Peyer's patch (tissue), 4 donors: ENCODE results near the gene F2RL1. TPM values are rescaled to one million over a fixed set of nuclear protein-coding genes. Genes with fewer than 3 reads are reported as not detected.

Experiments
- DNase-seq, 3 donors: peaks; one replicate each; pipeline ENCODE4 v3.0.0-alpha.2; 2017 to 2019
- H3K27ac ChIP-seq, 4 donors: fragments of 200-600 bp; sonication (generic); one replicate each; pipeline ENCODE4 v1.5.1; 2016 to 2019
- H3K27me3 ChIP-seq, 2 donors: fragments of 200-600 bp; sonication (generic); one replicate each; pipeline ENCODE4 v1.5.1; 2019
- H3K36me3 ChIP-seq, 3 donors: fragments of 200-600 bp; sonication (generic); one replicate each; pipeline ENCODE4 v1.5.1; 2016 to 2019
- H3K4me1 ChIP-seq, 4 donors: fragments of 200-600 bp; sonication (generic); one replicate each; pipeline ENCODE4 v1.5.1; 2016 to 2019
- H3K4me3 ChIP-seq, 4 donors: fragments of 200-600 bp; sonication (generic); 1 replicate in 3 of 4; 2 replicates in 1 of 4; pipeline ENCODE4 v1.5.1; 2016 to 2019; ENCODE audit warnings: mild to moderate bottlenecking in 1 of 4
- H3K9me3 ChIP-seq, 4 donors: fragments of 200-600 bp; sonication (generic); one replicate each; pipeline ENCODE4 v1.5.1; 2016 to 2019; ENCODE audit warnings: mild to moderate bottlenecking in 1 of 4
- POLR2A ChIP-seq, 2 donors: fragments of 450-650 bp; IDR thresholded peaks; one replicate each; pipeline ENCODE4 v1.5.1; 2017; ENCODE audit warnings: antibody characterized with exemption in 2 of 2, mild to moderate bottlenecking in 2 of 2, moderate library complexity in 2 of 2
- total RNA-seq, 4 donors: library from RNA; depleted of rRNA; stranded (reverse); fragments of >200 nt; gene quantifications; one replicate each; pipeline ENCODE4 v1.1.0, GENCODE V29; 2016
- TF ChIP-seq, protein P1 (sequence below), 6 experiments: fragments of 450-650 bp in 4 of 6; fragments of 200-600 bp in 2 of 6; sonication (generic) in 1 of 6; IDR thresholded peaks; one replicate each; pipeline ENCODE4 v1.5.1; 2017 to 2019; ENCODE audit warnings: antibody characterized with exemption in 6 of 6, mild to moderate bottlenecking in 3 of 6, moderate library complexity in 1 of 6

The F2RL1 gene
- total RNA-seq, 4 donors from 2014 or later, result 9.9 to 146 (median 88.2) TPM

DNA sequence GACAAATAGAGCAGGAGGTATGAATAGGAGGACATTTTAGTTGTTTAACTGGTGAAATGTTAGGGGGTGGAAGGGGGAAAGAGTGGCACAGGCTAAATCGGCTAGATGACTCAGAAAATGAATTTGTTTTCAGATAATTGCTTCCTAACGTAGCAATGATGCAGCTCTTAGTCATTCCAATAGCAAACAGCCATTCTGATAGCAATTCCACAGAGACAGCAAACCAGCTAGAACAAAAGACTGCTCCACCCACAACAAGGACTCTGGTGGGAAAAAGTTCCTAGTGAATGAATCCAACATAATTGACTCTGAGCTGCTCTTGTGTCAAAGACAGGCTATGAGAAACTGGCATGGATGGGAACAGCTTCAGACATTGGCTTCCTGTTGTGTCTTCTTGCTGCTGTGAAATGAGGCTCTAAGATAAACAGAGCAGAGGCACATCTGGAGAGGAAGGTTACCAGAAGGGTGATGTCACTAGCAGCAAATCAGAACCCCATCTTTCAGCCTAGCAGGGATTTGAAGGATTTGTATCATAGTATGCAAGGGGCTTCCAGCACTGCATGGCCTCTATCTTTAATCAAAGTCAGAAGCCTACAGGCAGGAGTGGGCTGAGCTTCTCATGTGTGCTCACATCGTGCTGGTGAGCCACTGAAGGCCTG, 28.1 kb upstream of the F2RL1 start:
- no peaks in the 10 kb centered on the region for H3K9me3 ChIP-seq
- H3K27ac ChIP-seq, result peak overlapping the region in 3 of 4 donors; percentile 3 to 67 (median 66)
- no peaks in the 10 kb centered on the region for H3K36me3 ChIP-seq
- H3K4me3 ChIP-seq, result no peak overlapping the region
- H3K27me3 ChIP-seq, result no peaks in the 10 kb centered on the region
- H3K4me1 ChIP-seq, result peaks cover 0 to 33% (median 2%) of the 10 kb centered on the region in 4 donors
- no peak for DNase-seq
- TF ChIP-seq POLR2A (IDR thresholded peaks at IDR 0.05), result no peak
- TF ChIP-seq, protein P1, sequence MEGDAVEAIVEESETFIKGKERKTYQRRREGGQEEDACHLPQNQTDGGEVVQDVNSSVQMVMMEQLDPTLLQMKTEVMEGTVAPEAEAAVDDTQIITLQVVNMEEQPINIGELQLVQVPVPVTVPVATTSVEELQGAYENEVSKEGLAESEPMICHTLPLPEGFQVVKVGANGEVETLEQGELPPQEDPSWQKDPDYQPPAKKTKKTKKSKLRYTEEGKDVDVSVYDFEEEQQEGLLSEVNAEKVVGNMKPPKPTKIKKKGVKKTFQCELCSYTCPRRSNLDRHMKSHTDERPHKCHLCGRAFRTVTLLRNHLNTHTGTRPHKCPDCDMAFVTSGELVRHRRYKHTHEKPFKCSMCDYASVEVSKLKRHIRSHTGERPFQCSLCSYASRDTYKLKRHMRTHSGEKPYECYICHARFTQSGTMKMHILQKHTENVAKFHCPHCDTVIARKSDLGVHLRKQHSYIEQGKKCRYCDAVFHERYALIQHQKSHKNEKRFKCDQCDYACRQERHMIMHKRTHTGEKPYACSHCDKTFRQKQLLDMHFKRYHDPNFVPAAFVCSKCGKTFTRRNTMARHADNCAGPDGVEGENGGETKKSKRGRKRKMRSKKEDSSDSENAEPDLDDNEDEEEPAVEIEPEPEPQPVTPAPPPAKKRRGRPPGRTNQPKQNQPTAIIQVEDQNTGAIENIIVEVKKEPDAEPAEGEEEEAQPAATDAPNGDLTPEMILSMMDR (IDR thresholded peaks at IDR 0.05), result no peak

DNA sequence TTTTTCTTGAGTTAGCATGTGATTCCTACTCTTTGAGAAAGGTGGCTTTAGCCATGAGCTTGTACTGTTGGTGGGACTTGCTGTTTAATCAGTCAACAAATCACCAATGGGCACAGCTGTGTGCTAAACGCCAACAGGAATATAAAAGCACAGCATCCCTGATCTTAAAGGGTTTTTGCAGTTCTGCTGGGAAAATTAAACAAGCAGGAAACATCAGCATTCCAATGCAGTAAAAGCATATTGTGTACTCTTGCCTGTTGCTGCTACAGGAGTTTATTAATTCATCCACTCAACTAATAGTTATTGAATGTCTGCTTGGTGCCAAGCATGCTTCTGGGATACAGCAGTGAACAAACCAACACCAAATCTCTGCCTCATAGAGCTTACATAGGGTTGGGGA, 27.4 kb upstream of the F2RL1 start:
- Histone ChIP-seq H3K4me3 (no peak overlapping the region), H3K4me1 (peaks cover 0 to 33% (median 2%) of the 10 kb centered on the region in 4 donors), H3K36me3 (no peaks in the 10 kb centered on the region), H3K9me3 (no peaks in the 10 kb centered on the region), H3K27ac (peak overlapping the region in 3 of 4 donors; percentile 3 to 67 (median 66)), H3K27me3 (no peaks in the 10 kb centered on the region)
- TF ChIP-seq, protein P1 (IDR thresholded peaks at IDR 0.05), result no peak
- TF ChIP-seq POLR2A (IDR thresholded peaks at IDR 0.05), result no peak
- no peak for DNase-seq

DNA sequence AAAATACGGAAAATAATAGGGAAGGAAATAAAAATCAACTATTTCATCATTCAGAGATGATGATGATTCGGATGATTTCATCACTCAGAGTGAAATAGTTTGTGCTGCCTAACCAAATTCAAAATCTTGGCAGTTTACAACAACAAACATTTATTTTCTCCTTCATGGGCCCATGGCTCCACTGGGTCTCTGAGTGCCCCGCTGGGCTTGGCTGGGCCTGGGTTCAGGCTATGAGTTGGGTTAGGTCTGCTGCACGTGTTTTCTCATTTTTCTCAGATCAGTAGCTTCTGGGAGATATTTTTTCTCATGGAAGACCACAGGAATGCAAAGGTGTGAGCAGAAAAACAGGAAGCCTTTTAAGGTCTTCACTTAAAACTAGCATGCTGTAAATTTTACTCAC, 24.0 kb upstream of the F2RL1 start:
- Histone ChIP-seq H3K27me3 (no peaks in the 10 kb centered on the region), H3K9me3 (no peaks in the 10 kb centered on the region), H3K27ac (no peak overlapping the region), H3K4me3 (no peak overlapping the region), H3K4me1 (peaks cover 0 to 12% (median 2%) of the 10 kb centered on the region in 4 donors), H3K36me3 (no peaks in the 10 kb centered on the region)
- TF ChIP-seq, protein P1 (IDR thresholded peaks at IDR 0.05), result no peak
- no peak for TF ChIP-seq POLR2A (IDR thresholded peaks at IDR 0.05)
- no peak for DNase-seq

DNA sequence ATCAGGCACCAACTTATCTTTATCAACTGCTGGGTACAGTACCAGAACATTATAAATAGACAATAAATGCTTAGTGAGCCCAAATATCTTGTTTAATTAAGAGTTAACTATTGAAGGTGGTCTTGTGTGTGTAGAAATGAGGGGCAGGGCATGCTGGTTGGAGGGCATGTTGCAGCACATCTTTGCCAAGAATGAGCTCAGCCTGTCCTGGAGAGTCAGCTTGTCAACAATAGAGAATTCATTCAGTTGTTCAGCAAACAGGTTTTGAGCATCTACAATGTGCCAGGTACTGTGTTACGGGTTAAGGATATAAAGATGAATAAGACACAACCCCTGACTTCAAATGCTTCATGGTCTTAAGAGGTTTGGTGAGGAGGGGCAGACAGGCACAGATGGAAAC, 19.2 kb upstream of the F2RL1 start:
- Histone ChIP-seq H3K9me3 (no peaks in the 10 kb centered on the region), H3K4me1 (no peaks in the 10 kb centered on the region), H3K27me3 (no peaks in the 10 kb centered on the region), H3K4me3 (no peak overlapping the region), H3K27ac (no peak overlapping the region), H3K36me3 (no peaks in the 10 kb centered on the region)
- TF ChIP-seq POLR2A (IDR thresholded peaks at IDR 0.05), result no peak
- TF ChIP-seq, protein P1 (IDR thresholded peaks at IDR 0.05), result no peak
- no peak for DNase-seq

DNA sequence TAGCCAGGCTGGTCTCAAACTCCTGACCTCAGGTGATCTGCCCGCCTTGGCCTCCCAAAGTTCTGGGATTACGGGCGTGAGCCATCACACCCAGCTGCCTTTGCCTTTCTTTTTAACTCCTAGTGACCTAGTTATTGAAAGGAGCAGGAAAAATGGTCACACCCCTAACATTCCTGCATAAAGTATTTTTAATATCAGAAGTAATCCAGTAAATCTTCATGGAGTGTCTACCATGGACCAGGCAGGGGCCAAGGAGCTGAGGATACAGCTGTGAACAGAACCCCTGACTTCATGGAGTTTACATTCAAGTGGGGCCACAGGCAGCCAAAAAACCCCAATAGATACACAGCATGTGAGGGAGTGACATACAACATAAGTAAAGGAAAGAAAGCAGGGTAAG, 18.3 kb upstream of the F2RL1 start:
- no peaks in the 10 kb centered on the region for H3K9me3 ChIP-seq
- H3K27ac ChIP-seq, result no peak overlapping the region
- no peak overlapping the region for H3K4me3 ChIP-seq
- no peak for DNase-seq
- no peaks in the 10 kb centered on the region for H3K4me1 ChIP-seq
- TF ChIP-seq POLR2A (IDR thresholded peaks at IDR 0.05), result no peak
- no peaks in the 10 kb centered on the region for H3K36me3 ChIP-seq
- no peaks in the 10 kb centered on the region for H3K27me3 ChIP-seq

DNA sequence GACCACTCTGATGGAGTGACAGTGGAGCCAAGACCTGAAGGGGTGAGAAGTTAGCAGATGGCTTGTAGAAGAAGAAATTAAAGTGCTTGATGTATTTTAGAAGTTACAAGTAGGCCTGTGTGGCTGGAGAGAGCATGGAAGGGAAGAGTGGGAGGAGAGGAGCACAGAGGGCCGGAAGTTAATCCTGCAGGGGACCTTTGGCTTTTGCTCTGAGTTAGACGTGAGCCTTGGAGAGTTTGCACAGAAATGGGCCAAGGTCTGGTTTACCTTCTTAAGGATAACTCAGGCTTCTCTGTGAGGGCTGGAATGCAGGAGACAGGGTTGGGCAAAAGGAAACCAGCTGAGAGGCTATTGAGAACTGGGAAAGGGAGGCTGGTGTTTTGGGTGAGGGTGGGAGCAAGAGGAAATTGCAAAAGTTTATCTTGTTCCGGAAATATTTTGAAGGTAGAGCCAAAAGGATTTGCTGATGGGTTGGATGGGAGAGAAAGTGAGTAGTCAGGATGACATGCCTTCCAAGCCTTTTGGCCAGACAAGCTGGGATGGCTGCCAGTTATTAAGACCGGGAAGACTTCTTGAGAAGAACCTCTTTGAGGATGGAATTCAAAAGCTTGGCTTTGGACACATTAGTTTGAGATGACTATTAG, 17.5 kb upstream of the F2RL1 start:
- H3K4me3 ChIP-seq, result no peak overlapping the region
- no peaks in the 10 kb centered on the region for H3K36me3 ChIP-seq
- no peaks in the 10 kb centered on the region for H3K9me3 ChIP-seq
- TF ChIP-seq, protein P1 (IDR thresholded peaks at IDR 0.05), result no peak
- TF ChIP-seq POLR2A (IDR thresholded peaks at IDR 0.05), result no peak
- H3K27me3 ChIP-seq, result no peaks in the 10 kb centered on the region
- H3K4me1 ChIP-seq, result no peaks in the 10 kb centered on the region
- no peak overlapping the region for H3K27ac ChIP-seq
- DNase-seq, result no peak
